PFSK-1 (cell line): ENCODE results near the gene PPP2R5C.

ENCODE experiments used
- FOXP2 ChIP-seq: optimal IDR thresholded peaks from 2 replicates; pipeline ENCODE3; 2011; ENCODE audit warnings: borderline replicate concordance, control low read depth, inconsistent platforms; ENCODE audit not compliant: insufficient read depth; ENCODE audit errors: extremely low read length, extremely low read depth
- POLR2AphosphoS5 ChIP-seq: IDR thresholded peaks from 2 replicates; pipeline ENCODE4 v1.6.1; 2012; ENCODE audit warnings: low read depth, mild to moderate bottlenecking, control low read depth, low read length, moderate library complexity
- REST ChIP-seq, 2 experiments: IDR thresholded peaks; 2 replicates each; pipeline versions ENCODE4 v1.6.1 to v1.8.0; 2011 to 2012; ENCODE audit warnings: low read depth in 2 of 2, low read length in 2 of 2, control low read depth in 1 of 2, inconsistent platforms in 1 of 2, mild to moderate bottlenecking in 1 of 2, moderate library complexity in 1 of 2; ENCODE audit not compliant: insufficient read depth in 1 of 2
- SIN3A ChIP-seq: IDR thresholded peaks from 2 replicates; pipeline ENCODE4 v1.6.1; 2012; ENCODE audit warnings: mild to moderate bottlenecking, low read length, moderate library complexity, borderline replicate concordance; ENCODE audit not compliant: insufficient read depth
- TAF1 ChIP-seq: IDR thresholded peaks from 2 replicates; pipeline ENCODE4 v1.6.1; 2012; ENCODE audit warnings: low read length, control low read depth, borderline replicate concordance; ENCODE audit not compliant: insufficient read depth

The PPP2R5C gene

GRCh38 chr14:101828046-101828445, 66.5 kb downstream of the PPP2R5C start:
- TF ChIP-seq POLR2AphosphoS5 (no peak), REST (IDR thresholded peaks at IDR 0.05; ENCODE audit: insufficient read depth in 1 of 2, low read depth in 2 of 2, low read length in 2 of 2) (no peak), TAF1 (no peak), SIN3A (no peak), FOXP2 (no peak)

GRCh38 chr14:101830271-101830670, 68.8 kb downstream of the PPP2R5C start:
- TF ChIP-seq SIN3A (no peak), POLR2AphosphoS5 (no peak), FOXP2 (no peak), REST (IDR thresholded peaks at IDR 0.05; ENCODE audit: insufficient read depth in 1 of 2, low read depth in 2 of 2, low read length in 2 of 2) (no peak), TAF1 (no peak)

GRCh38 chr14:101833045-101833444, 71.5 kb downstream of the PPP2R5C start:
- no peak for TF ChIP-seq REST (IDR thresholded peaks at IDR 0.05; ENCODE audit: insufficient read depth in 1 of 2, low read depth in 2 of 2, low read length in 2 of 2)
- no peak for TF ChIP-seq SIN3A
- no peak for TF ChIP-seq TAF1
- no peak for TF ChIP-seq FOXP2
- no peak for TF ChIP-seq POLR2AphosphoS5

GRCh38 chr14:101834397-101834796, 72.9 kb downstream of the PPP2R5C start:
- TF ChIP-seq REST (IDR thresholded peaks at IDR 0.05; ENCODE audit: insufficient read depth in 1 of 2, low read depth in 2 of 2, low read length in 2 of 2): no peak
- no peak for TF ChIP-seq FOXP2
- no peak for TF ChIP-seq SIN3A
- no peak for TF ChIP-seq TAF1
- TF ChIP-seq POLR2AphosphoS5: no peak

GRCh38 chr14:101834800-101835547, 73.5 kb downstream of the PPP2R5C start:
- no peak for TF ChIP-seq TAF1
- no peak for TF ChIP-seq POLR2AphosphoS5
